ENCODE measurements around the gene RAPGEF2. TPM values are rescaled to one million over a fixed set of nuclear protein-coding genes. Genes with fewer than 3 reads are reported as not detected.

RAPGEF2 gene
- total and polyA plus RNA-seq, 2 donors (not counting 1 experiment from before 2014, with no cell fraction given): 10.9 to 45.8 TPM

DNA sequence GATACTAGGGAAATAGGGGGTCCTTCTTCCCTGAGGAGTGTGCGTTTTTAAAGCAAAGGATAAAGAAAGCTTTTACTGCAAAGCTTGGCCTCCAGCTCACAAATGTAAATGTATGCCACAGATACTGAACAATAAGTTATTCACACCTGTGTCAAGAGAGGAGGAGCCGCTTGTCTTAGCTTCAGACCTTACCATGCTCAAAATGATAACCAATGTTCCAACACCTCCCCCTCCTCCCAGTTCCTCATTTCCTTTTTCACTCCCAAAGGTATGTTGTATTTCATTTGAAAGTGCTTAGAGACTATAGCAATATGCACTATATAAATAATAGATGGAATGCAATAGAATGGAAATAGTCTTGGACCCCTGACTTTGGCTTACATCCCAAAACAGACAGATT lies 47.0 kb upstream of the RAPGEF2 start:
- Mint-ChIP-seq H3K9me3 (ENCODE audit: insufficient read depth) (no peaks in the 10 kb centered on the region), H3K4me3 (no peak overlapping the region), H3K27ac (no peak overlapping the region), H3K4me1 (peaks cover 17% of the 10 kb centered on the region), H3K27me3 (peaks cover 31% of the 10 kb centered on the region)
- ATAC-seq (ENCODE audit: low read depth) (no peak), DNase-seq (no peak)
- H4K20me1 ChIP-seq (ENCODE audit: control insufficient read depth, insufficient read depth, low read length, poor library complexity, severe bottlenecking): no peaks in the 10 kb centered on the region
- H3K27me3 ChIP-seq (replicated peaks in 1 of 4; ENCODE audit: control extremely low read depth in 1 of 4, control insufficient read depth in 3 of 4, insufficient read depth in 4 of 4, low read length in 3 of 4): peaks cover 0 to 13% (median 8%) of the 10 kb centered on the region in 4 experiments
- no peak overlapping the region for H2AFZ ChIP-seq (ENCODE audit: insufficient read depth, low read depth, low read length, poor library complexity, severe bottlenecking)
- H3K4me2 ChIP-seq (replicated peaks; ENCODE audit: low read depth, low read length, poor library complexity, severe bottlenecking): no peak overlapping the region
- peaks cover 16% of the 10 kb centered on the region in 2 donors for H3K4me1 ChIP-seq (ENCODE audit: control insufficient read depth in 2 of 2, insufficient read depth in 2 of 2, low read length in 2 of 2)
- no peak overlapping the region for H3K4me3 ChIP-seq (ENCODE audit: control extremely low read depth in 1 of 5, extremely low read depth in 1 of 5, insufficient read depth in 1 of 5, low read depth in 2 of 5, low read length in 4 of 5)
- H3K79me2 ChIP-seq (ENCODE audit: control insufficient read depth, insufficient read depth, low read length): no peaks in the 10 kb centered on the region
- no peaks in the 10 kb centered on the region for H3K36me3 ChIP-seq (replicated peaks in 1 of 2; ENCODE audit: control extremely low read depth in 1 of 2, control insufficient read depth in 1 of 2, extremely low read depth in 1 of 2, insufficient read depth in 2 of 2, low read length in 1 of 2)
- H3K9ac ChIP-seq (ENCODE audit: low read length): no peak overlapping the region
- no peak overlapping the region for H3K27ac ChIP-seq (ENCODE audit: low read length in 2 of 2)
- no CpG with 5 or more reads among the region's 2 CpGs for WGBS (ENCODE audit: insufficient coverage)
- TF ChIP-seq EZH2 (IDR thresholded peaks at IDR 0.05; ENCODE audit: borderline replicate concordance, insufficient read depth, low read depth, low read length, poor library complexity, severe bottlenecking): no peak
- TF ChIP-seq, protein P1, sequence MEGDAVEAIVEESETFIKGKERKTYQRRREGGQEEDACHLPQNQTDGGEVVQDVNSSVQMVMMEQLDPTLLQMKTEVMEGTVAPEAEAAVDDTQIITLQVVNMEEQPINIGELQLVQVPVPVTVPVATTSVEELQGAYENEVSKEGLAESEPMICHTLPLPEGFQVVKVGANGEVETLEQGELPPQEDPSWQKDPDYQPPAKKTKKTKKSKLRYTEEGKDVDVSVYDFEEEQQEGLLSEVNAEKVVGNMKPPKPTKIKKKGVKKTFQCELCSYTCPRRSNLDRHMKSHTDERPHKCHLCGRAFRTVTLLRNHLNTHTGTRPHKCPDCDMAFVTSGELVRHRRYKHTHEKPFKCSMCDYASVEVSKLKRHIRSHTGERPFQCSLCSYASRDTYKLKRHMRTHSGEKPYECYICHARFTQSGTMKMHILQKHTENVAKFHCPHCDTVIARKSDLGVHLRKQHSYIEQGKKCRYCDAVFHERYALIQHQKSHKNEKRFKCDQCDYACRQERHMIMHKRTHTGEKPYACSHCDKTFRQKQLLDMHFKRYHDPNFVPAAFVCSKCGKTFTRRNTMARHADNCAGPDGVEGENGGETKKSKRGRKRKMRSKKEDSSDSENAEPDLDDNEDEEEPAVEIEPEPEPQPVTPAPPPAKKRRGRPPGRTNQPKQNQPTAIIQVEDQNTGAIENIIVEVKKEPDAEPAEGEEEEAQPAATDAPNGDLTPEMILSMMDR (IDR thresholded peaks at IDR 0.05): no peak
- ChIA-PET CTCF (no interaction called here), POLR2A (no interaction called here)
- no peaks in the 10 kb centered on the region for H3K9me3 ChIP-seq (ENCODE audit: control extremely low read depth in 1 of 3, control insufficient read depth in 2 of 3, insufficient read depth in 1 of 3, low read length in 2 of 3)
- intact Hi-C loops (cut with micrococcal nuclease): no loop called here

- H4K20me1 ChIP-seq (ENCODE audit: control insufficient read depth, insufficient read depth, low read length, poor library complexity, severe bottlenecking): no peaks in the 10 kb centered on the region
- Mint-ChIP-seq H3K4me3 (no peak overlapping the region), H3K27ac (no peak overlapping the region), H3K27me3 (peaks cover under 1% of the 10 kb centered on the region), H3K9me3 (ENCODE audit: insufficient read depth) (no peaks in the 10 kb centered on the region), H3K4me1 (no peaks in the 10 kb centered on the region)
- POLR2A ChIA-PET: no interaction called here
- no peaks in the 10 kb centered on the region for H3K27me3 ChIP-seq (replicated peaks in 1 of 4; ENCODE audit: control extremely low read depth in 1 of 4, control insufficient read depth in 3 of 4, insufficient read depth in 4 of 4, low read length in 3 of 4)
- no peaks in the 10 kb centered on the region for H3K79me2 ChIP-seq (ENCODE audit: control insufficient read depth, insufficient read depth, low read length)
- H3K9ac ChIP-seq (ENCODE audit: low read length): no peak overlapping the region
- DNase-seq: no peak
- no peaks in the 10 kb centered on the region for H3K9me3 ChIP-seq (ENCODE audit: control extremely low read depth in 1 of 3, control insufficient read depth in 2 of 3, insufficient read depth in 1 of 3, low read length in 2 of 3)
- no peak overlapping the region for H3K27ac ChIP-seq (ENCODE audit: low read length in 2 of 2)
- intact Hi-C loops (cut with micrococcal nuclease): no loop called here
- ATAC-seq (ENCODE audit: low read depth): no peak
- no peak overlapping the region for H3K4me3 ChIP-seq (ENCODE audit: control extremely low read depth in 1 of 5, extremely low read depth in 1 of 5, insufficient read depth in 1 of 5, low read depth in 2 of 5, low read length in 4 of 5)
- WGBS (ENCODE audit: insufficient coverage): 95% methylated on average over 3 of the region's 3 CpGs
- no peak overlapping the region for H2AFZ ChIP-seq (ENCODE audit: insufficient read depth, low read depth, low read length, poor library complexity, severe bottlenecking)
- no peak overlapping the region for H3K4me2 ChIP-seq (replicated peaks; ENCODE audit: low read depth, low read length, poor library complexity, severe bottlenecking)
- no peaks in the 10 kb centered on the region for H3K36me3 ChIP-seq (replicated peaks in 1 of 2; ENCODE audit: control extremely low read depth in 1 of 2, control insufficient read depth in 1 of 2, extremely low read depth in 1 of 2, insufficient read depth in 2 of 2, low read length in 1 of 2)
- TF ChIP-seq, protein P1 (IDR thresholded peaks at IDR 0.05): no peak
- no peak for TF ChIP-seq EZH2 (IDR thresholded peaks at IDR 0.05; ENCODE audit: borderline replicate concordance, insufficient read depth, low read depth, low read length, poor library complexity, severe bottlenecking)
- H3K4me1 ChIP-seq (ENCODE audit: control insufficient read depth in 2 of 2, insufficient read depth in 2 of 2, low read length in 2 of 2): no peaks in the 10 kb centered on the region
- CTCF ChIA-PET: no interaction called here
Observed at GRCh38 chr4:159060161-159060560, 42.7 kb upstream of the RAPGEF2 start.

Measured in B cell (primary cell).